ENCODE results near the gene ARHGAP26. TPM values are rescaled to one million over a fixed set of nuclear protein-coding genes. Genes with fewer than 3 reads are reported as not detected.

Gene ARHGAP26
- total and polyA plus RNA-seq, 2 experiments from 2014 or later: 9.5 to 16.8 TPM

DNA sequence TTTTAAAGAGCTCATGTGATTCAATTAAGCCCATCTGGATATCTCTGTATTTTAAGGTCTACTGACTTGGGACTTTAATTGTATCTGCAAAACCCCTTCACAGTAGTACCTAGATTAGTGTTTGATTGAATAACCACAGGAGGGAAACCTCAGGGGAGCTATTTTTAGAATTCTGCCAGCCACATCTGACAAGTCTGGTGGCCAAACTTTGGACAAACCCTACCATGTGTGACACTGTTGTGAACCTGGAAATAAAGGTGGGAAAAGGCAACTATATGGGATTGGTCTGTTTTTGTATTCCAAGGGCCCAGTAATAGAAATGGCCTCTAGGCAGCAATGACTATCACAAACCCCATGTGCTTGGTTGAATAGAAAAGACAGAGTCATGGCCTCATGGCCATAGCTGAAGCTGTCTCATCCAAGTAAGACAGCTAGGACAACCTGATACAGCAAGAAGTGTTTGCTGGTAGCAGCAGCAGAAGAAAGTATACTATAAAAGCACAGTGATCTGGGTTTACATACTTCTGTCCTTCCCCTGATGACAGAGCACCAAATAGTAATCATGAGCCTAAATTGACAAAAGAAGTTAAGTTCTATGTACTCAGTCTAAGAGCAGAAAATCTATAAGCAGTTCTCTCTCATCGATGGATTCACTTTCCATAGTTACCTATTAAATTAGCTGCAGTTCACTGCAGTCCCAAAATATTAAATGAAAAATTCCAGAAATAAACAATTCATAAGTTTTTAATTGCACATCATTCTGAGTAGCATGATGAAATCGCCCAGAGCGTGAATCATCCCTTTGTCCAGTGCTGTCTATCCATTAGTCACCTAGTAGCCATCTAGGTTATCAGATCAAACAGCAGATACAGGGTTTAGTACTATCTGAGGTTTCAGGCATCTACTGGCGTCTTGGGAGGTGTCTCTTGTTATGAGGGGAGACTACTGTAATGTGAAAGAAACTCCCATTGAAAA lies 189.8 kb downstream of the ARHGAP26 start:
- Histone ChIP-seq H3K79me2 (replicated peaks; ENCODE audit: insufficient read depth) (no peaks in the 10 kb centered on the region), H3F3A (replicated peaks; ENCODE audit: low read depth) (no peaks in the 10 kb centered on the region), H3K36me3 (ENCODE audit: insufficient read depth) (no peaks in the 10 kb centered on the region; the same call in 1 of the 2 replicates), H3K27ac (ENCODE audit: low read depth) (no peak overlapping the region), H3K4me1 (ENCODE audit: insufficient read depth) (no peaks in the 10 kb centered on the region), H3K4me2 (no peak overlapping the region), H3K4me3 (no peak overlapping the region), H2AFZ (no peak overlapping the region), H3K27me3 (ENCODE audit: insufficient read depth) (no peaks in the 10 kb centered on the region), H3K9me2 (ENCODE audit: insufficient read depth) (peaks cover 6% of the 10 kb centered on the region; the same call in 1 of the 2 replicates), H4K20me1 (replicated peaks; ENCODE audit: insufficient read depth) (no peaks in the 10 kb centered on the region)
- TF ChIP-seq, protein P1, sequence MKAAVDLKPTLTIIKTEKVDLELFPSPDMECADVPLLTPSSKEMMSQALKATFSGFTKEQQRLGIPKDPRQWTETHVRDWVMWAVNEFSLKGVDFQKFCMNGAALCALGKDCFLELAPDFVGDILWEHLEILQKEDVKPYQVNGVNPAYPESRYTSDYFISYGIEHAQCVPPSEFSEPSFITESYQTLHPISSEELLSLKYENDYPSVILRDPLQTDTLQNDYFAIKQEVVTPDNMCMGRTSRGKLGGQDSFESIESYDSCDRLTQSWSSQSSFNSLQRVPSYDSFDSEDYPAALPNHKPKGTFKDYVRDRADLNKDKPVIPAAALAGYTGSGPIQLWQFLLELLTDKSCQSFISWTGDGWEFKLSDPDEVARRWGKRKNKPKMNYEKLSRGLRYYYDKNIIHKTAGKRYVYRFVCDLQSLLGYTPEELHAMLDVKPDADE (IDR thresholded peaks at IDR 0.05): no peak
- TF ChIP-seq NANOG (IDR thresholded peaks at IDR 0.05; ENCODE audit: borderline replicate concordance): no peak
- TF ChIP-seq, protein P2, sequence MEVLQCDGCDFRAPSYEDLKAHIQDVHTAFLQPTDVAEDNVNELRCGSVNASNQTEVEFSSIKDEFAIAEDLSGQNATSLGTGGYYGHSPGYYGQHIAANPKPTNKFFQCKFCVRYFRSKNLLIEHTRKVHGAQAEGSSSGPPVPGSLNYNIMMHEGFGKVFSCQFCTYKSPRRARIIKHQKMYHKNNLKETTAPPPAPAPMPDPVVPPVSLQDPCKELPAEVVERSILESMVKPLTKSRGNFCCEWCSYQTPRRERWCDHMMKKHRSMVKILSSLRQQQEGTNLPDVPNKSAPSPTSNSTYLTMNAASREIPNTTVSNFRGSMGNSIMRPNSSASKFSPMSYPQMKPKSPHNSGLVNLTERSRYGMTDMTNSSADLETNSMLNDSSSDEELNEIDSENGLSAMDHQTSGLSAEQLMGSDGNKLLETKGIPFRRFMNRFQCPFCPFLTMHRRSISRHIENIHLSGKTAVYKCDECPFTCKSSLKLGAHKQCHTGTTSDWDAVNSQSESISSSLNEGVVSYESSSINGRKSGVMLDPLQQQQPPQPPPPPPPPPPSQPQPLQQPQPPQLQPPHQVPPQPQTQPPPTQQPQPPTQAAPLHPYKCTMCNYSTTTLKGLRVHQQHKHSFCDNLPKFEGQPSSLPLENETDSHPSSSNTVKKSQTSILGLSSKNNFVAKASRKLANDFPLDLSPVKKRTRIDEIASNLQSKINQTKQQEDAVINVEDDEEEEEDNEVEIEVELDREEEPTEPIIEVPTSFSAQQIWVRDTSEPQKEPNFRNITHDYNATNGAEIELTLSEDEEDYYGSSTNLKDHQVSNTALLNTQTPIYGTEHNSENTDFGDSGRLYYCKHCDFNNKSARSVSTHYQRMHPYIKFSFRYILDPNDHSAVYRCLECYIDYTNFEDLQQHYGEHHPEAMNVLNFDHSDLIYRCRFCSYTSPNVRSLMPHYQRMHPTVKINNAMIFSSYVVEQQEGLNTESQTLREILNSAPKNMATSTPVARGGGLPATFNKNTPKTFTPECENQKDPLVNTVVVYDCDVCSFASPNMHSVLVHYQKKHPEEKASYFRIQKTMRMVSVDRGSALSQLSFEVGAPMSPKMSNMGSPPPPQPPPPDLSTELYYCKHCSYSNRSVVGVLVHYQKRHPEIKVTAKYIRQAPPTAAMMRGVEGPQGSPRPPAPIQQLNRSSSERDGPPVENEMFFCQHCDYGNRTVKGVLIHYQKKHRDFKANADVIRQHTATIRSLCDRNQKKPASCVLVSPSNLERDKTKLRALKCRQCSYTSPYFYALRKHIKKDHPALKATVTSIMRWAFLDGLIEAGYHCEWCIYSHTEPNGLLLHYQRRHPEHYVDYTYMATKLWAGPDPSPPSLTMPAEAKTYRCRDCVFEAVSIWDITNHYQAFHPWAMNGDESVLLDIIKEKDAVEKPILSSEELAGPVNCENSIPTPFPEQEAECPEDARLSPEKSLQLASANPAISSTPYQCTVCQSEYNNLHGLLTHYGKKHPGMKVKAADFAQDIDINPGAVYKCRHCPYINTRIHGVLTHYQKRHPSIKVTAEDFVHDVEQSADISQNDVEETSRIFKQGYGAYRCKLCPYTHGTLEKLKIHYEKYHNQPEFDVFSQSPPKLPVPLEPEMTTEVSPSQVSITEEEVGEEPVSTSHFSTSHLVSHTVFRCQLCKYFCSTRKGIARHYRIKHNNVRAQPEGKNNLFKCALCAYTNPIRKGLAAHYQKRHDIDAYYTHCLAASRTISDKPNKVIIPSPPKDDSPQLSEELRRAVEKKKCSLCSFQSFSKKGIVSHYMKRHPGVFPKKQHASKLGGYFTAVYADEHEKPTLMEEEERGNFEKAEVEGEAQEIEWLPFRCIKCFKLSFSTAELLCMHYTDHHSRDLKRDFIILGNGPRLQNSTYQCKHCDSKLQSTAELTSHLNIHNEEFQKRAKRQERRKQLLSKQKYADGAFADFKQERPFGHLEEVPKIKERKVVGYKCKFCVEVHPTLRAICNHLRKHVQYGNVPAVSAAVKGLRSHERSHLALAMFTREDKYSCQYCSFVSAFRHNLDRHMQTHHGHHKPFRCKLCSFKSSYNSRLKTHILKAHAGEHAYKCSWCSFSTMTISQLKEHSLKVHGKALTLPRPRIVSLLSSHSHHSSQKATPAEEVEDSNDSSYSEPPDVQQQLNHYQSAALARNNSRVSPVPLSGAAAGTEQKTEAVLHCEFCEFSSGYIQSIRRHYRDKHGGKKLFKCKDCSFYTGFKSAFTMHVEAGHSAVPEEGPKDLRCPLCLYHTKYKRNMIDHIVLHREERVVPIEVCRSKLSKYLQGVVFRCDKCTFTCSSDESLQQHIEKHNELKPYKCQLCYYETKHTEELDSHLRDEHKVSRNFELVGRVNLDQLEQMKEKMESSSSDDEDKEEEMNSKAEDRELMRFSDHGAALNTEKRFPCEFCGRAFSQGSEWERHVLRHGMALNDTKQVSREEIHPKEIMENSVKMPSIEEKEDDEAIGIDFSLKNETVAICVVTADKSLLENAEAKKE (CRISPR knock-in tag; IDR thresholded peaks at IDR 0.05): no peak
- TF ChIP-seq CREB1 (CRISPR knock-in tag; IDR thresholded peaks at IDR 0.05; ENCODE audit: low read depth): no peak
- TF ChIP-seq, protein P3, sequence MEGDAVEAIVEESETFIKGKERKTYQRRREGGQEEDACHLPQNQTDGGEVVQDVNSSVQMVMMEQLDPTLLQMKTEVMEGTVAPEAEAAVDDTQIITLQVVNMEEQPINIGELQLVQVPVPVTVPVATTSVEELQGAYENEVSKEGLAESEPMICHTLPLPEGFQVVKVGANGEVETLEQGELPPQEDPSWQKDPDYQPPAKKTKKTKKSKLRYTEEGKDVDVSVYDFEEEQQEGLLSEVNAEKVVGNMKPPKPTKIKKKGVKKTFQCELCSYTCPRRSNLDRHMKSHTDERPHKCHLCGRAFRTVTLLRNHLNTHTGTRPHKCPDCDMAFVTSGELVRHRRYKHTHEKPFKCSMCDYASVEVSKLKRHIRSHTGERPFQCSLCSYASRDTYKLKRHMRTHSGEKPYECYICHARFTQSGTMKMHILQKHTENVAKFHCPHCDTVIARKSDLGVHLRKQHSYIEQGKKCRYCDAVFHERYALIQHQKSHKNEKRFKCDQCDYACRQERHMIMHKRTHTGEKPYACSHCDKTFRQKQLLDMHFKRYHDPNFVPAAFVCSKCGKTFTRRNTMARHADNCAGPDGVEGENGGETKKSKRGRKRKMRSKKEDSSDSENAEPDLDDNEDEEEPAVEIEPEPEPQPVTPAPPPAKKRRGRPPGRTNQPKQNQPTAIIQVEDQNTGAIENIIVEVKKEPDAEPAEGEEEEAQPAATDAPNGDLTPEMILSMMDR (conservative IDR thresholded peaks at IDR 0.05; ENCODE audit: low read depth in 2 of 2): no peak
- H3K27me3 Mint-ChIP-seq (ENCODE audit: insufficient read depth, low read depth, poor library complexity): no peaks in the 10 kb centered on the region
- H3K4me1 Mint-ChIP-seq: peaks cover 3% of the 10 kb centered on the region; the same call in 1 of the 3 replicates
- H3K4me3 Mint-ChIP-seq: no peak overlapping the region
- H3K9me3 Mint-ChIP-seq: peaks cover 2% of the 10 kb centered on the region; the same call in 1 of the 3 replicates
- ATAC-seq (no peak), DNase-seq (ENCODE audit: low spot score) (no peak)
- H3K27ac Mint-ChIP-seq: no peak overlapping the region
- H3K36me3 Mint-ChIP-seq (ENCODE audit: low read depth): no peaks in the 10 kb centered on the region

All from GM23338 (cell line).